GM19043 (cell line): ENCODE results near the gene DECR2.
"Not testable (repeated sequence)": the region's sequence is repeated elsewhere in the genome, so short reads cannot be mapped to it uniquely, and the experiment has no call there.

Experiments
- ATAC-seq: cut with Tn5 transposase; IDR thresholded peaks from one replicate; pipeline ENCODE4 v1.9.1; 2021; ENCODE audit warnings: low read depth; ENCODE audit not compliant: unreplicated experiment

DECR2 gene

GRCh38 chr16:378821-379182 is 22.9 kb upstream of the DECR2 start:
- no peak for ATAC-seq

- no peak for ATAC-seq
These were observed 22.3 kb upstream of the DECR2 start for GRCh38 chr16:379183-379960.

GRCh38 chr16:379961-380761 is 21.5 kb upstream of the DECR2 start:
- ATAC-seq = no peak

- ATAC-seq = no peak
These were observed 21.0 kb upstream of the DECR2 start for GRCh38 chr16:380762-381011.

- no peak for ATAC-seq
These were observed 20.5 kb upstream of the DECR2 start for GRCh38 chr16:381012-381788.

- ATAC-seq = no peak
These were observed 19.6 kb upstream of the DECR2 start, which contains the start of gene PGAP6 for GRCh38 chr16:381789-382717. PGAP6 (minus strand) TSS chr16:381978; CDS start chr16:381821, 157 bp downstream.

- no peak for ATAC-seq
These were observed 18.2 kb upstream of the DECR2 start for GRCh38 chr16:383326-384051.

GRCh38 chr16:386641-387156 is 15.0 kb upstream of the DECR2 start:
- ATAC-seq = no peak

GRCh38 chr16:387761-388666 is 13.7 kb upstream of the DECR2 start:
- ATAC-seq = not testable (repeated sequence)

- ATAC-seq = no peak
These were observed 12.3 kb upstream of the DECR2 start for GRCh38 chr16:389352-389751.

GRCh38 chr16:391885-392335 is 9.8 kb upstream of the DECR2 start:
- ATAC-seq = no peak

- no peak for ATAC-seq
These were observed 9.1 kb upstream of the DECR2 start for GRCh38 chr16:392450-393030.

- no peak for ATAC-seq
These were observed 5.5 kb upstream of the DECR2 start for GRCh38 chr16:396199-396598.

- ATAC-seq = no peak
These were observed 5.1 kb upstream of the DECR2 start for GRCh38 chr16:396605-397004.

- no peak for ATAC-seq
These were observed 4.5 kb upstream of the DECR2 start, which contains the start of gene NME4 for GRCh38 chr16:397135-397661. NME4 (plus strand) TSS chr16:397199; CDS start chr16:397223, 24 bp downstream.

GRCh38 chr16:397736-398332 is 3.9 kb upstream of the DECR2 start:
- ATAC-seq = no peak
